Activated CD4-positive, alpha-beta T cell treated with anti-CD3 and anti-CD28 coated beads, Interleukin-10, Interleukin-2, amounts not matched to agents 100 ng/mL and 50 ng/mL, durations not matched to agents 16 hours and 8 hours (primary cell): Measurements from ENCODE around the gene RNF145.
"Not testable (repeated sequence)": the region's sequence is repeated elsewhere in the genome, so short reads cannot be mapped to it uniquely, and the experiment has no call there.

Experiments used
- DNase-seq: peaks from one replicate; pipeline ENCODE4 v3.0.0-alpha.2; 2020

Gene RNF145

DNA sequence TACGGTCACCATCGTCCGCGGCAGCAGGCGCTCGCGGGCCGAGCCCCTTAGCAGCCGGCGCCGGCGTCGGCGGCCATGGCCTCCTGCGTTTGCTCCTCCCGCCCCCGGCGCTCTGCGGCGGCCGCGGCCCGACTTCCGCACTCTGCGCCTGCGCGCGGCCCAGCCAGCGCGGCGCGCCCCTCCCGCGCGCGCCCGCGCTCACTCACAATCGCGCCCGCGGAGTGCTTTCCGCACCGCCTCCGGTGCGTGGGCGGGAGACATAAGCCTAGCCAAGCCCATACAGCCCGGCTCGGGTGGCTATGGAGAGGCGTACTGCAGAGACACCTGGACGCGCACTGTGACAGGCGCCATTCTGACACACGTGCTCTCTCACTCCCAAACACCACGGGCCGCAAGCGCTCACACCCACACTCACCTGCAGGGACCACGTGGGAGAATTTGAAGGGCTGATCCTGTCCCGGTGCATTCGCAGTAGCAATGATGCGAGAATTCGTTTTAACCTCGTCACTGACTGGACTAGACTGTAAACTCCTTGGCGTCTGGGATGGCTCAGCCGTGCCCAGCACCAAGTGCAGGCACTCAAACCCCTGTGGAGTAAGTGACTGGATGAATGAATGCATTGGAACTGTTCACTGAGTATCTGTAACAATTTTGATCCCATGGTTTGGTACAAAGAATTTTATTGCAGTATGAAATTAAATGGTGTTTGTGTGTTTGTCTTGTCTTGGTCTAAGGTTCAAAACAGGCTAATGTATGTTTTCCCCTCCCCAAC is at the start of gene RNF145:
Gene RNF145 (minus strand): TSS at position 116 of the 772 bp plus-strand sequence. CDS start 5,936 bp downstream, outside the sequence.
- DNase-seq: peak; percentile 91

DNA sequence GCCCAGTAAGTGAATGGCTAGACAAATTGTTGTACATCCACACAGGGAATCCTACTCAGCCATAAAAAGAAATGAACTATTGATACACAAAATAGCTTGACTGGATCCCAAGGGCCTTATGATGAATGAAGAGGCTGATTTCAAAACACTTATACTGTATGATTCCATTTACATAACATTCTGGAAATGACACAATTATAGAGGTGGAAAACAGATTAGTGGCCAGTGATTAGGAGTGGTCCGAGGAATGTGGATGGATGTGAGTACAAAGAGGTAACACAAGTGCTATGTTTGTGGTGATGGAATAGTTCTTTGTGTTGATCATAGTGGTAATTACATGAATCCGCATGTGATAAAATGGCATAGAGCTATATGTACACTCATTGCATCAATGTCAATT is 49.0 kb upstream of the RNF145 start:
- DNase-seq: no peak

DNA sequence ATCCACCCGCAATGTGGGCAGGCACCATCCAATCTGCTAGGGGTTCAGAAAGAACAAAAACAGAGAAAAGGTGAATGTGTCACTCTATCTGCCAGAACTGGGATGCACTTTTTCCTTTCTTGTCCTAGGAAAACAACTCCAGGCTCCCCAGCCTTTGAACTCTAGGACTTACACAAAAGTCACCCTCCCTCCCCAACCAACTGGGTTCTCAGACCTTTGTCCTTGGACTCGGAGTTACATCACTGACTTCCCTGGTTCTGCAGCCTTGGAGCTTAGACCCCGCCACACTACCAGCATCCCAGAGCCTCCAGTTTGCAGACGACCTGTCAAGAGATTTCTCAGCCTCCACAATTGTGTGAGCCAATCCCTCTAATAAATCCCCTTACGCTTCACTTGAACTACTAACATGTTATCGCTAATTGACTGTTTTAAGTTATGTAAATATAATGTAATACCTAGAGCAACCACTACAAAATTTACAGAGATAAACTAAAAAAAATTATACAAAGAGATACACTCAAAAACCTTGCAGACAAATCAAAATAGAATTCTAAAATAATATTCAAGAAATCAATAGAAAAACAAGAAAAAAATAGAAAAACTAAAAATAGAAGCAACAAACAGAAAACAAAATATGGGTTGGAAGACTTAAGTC is 48.4 kb upstream of the RNF145 start:
- DNase-seq: no peak

DNA sequence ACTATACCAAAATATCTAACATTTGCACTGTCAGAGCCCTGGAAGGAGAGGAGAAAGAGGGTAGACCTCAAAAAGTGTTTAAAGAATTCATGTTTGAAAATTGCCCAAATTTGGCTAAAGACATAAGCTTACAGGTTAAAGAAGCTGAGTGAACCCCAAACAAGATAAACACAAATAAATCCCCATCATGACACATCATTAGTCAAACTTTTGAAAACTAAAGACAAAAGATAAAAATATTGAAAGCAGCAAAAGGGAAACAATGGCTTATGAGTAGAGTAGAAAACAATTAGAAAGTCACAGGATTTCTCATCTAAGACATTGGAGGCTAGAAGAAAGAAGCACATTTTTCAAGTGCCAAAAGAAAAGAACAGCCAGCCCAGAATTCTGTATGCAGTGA is 47.7 kb upstream of the RNF145 start:
- no peak for DNase-seq

- DNase-seq: no peak
Observed at GRCh38 chr5:159252195-159252594, 42.8 kb upstream of the RNF145 start.

DNA sequence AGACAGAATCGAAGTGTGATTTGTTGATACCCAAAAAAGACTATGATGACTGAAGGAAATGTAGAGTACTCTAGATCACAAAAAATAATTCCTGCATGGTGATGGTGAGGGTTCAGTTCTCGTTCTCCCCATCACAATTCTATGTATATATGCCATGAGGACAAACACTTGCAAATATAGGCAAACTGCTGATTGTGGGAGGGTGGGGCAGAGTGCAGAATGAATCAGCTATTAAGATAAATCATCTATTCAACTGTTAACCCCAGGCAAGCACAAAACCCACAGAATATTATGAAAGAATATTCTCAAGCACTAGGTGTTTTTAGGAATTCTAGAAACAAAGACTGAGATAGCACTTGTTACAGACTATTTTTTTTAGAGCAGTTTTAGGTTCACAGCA is 39.8 kb upstream of the RNF145 start:
- DNase-seq: no peak

DNA sequence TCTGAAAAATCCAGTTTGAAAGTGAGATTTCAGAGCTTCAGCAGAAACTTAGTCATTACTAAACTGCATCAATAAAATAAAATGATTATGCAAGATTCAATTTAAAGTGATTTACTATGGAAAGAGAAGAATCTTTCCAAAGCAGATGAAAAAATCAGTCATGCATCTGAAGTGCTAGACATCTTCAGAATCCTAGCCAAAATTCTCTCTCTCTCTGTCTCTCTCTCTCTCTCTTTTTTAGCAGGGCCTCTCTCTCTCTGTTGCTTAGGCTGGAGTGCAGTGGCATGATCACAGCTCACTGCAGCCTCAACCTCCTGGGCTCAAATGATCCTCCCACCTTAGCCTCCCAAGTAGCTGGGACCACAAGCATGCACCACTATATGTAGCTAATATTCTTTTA is 35.5 kb upstream of the RNF145 start:
- DNase-seq: no peak

DNA sequence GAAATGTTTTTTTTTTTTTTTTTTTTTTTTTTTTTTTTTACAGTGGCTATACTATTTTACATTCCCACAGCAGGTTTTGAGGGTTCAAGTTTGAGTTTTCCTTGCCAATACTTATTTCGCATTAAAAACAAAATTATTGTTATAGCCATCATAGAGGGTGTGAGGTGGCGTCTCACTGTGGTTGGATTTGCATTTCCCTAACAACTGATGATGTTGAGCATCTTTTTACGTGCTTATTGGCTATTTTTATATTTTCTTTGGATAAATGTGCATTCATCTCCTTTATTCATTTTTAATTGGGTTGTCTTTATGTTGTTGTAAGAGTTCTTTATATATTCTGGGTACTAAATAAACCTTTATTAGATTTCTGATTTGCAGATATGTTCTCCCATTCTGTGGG is 34.8 kb upstream of the RNF145 start:
- DNase-seq: no peak

GRCh38 chr5:159243385-159243784 is 34.0 kb upstream of the RNF145 start:
- no peak for DNase-seq

DNA sequence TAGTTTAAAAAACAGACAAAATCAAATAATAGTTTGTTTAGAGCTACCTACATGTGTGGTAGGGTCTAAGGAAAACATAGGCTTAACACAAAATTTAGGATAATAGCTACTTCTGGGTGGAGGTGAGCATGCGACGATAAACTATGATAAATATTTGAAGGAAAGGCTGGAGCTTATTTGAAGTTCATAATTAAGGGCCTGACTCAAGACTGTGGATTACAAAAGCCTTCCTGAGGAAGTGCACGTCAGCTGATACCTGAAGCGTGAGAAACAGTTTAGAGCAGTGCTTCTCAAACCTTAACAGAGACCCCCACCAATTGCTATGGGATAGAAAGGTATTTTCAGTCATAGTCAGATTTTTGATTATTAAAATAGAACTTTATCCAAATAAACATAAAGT is 33.3 kb upstream of the RNF145 start:
- no peak for DNase-seq

- no peak for DNase-seq
Observed at GRCh38 chr5:159241946-159242552, 32.7 kb upstream of the RNF145 start.

DNA sequence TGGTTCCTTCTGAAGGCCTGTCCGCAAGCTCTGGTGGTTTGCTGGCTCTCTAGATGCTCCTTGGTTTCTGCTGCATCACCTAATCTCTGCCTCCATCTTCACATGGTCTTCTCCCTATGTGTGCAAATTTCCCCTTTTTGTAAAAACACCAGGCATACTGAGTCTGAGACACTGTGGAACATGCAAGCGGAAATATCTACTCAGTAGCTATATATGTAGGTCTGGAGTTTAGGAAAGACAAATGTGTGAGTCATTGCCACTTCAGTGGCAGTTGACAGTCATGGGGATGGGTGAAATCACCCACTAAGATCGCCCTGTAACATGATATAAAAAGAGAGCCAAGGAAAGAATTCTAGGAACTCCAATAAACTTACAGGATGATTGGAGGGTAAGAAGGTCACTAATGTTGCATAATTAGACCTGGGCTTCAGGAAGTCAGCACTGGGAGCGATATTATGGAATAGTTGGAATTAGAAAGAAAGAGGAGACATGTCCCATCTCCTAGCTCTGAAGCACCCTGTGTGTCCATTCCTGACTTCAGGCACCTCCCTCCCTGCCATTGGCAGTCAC is 31.0 kb upstream of the RNF145 start:
- DNase-seq: peak; percentile 29

DNA sequence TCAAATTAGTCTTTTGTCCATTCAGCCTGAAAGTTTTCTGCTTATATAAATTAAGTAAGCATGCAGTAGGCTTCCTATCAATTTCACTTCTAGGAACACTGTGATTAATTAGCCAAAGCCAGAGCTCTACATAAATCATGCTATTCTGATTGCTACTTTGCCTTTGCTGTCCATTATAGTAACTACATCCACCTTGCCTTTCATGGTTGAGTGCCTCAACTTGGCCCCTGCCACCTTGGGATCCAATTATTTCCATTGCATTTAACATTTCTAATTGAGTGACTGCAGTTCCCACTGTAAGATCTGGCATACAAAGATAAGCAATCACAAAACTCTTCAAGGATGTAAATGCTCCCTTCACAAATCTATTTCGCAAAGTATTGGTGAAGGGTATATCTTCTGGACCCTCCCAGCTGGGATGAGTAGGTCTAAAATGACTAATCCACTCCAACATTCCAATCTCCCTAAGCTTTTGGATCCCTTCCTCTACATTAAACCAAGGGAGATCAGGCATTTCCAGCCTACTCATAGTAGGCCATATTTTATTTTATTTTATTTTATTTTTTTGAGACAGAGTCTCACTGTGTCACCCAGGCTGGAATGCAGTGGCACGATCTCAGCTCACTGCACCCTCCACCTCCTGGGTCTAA is 26.6 kb upstream of the RNF145 start:
- not testable (repeated sequence) for DNase-seq

GRCh38 chr5:159231167-159231566 is 21.8 kb upstream of the RNF145 start:
- no peak for DNase-seq

DNA sequence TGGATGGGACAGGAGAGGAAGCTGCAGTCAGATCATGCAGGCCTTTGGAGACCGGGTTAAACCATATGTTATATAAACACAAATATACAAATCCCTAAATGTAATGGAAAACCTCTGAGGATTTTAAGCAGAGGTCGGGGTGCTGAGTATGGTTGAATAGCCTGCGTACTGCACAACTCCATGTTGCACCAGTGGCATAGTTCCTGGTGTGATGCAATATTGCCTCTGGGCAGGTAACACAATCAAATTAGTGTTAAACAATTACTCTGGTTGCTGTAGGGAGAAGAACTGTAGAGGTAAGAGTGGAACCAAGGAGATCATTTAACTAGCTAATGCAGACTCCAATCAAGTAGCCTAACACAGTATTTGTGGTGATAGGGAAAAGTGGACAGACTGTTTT is 21.3 kb upstream of the RNF145 start:
- DNase-seq: no peak

DNA sequence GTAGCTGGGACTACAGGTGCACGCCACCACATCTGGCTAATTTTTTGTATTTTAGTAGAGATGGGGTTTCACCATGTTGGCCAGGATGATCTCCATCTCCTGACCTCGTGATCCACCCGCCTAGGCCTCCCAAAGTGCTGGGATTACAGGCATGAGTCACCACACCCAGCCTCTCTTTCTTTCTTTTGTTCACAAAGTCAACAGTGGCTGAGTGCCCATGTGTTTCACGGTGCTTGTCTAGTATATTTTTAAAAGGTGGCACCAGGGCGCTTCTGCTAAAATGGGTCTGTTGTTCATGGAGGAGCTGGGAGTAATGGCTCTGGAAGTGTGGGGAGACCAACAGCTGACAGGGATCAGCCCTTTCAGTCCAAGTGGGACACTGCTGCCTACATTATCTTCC is 18.7 kb upstream of the RNF145 start:
- DNase-seq: not testable (repeated sequence)

- DNase-seq: no peak
Observed at GRCh38 chr5:159227452-159227851, 18.1 kb upstream of the RNF145 start.

DNA sequence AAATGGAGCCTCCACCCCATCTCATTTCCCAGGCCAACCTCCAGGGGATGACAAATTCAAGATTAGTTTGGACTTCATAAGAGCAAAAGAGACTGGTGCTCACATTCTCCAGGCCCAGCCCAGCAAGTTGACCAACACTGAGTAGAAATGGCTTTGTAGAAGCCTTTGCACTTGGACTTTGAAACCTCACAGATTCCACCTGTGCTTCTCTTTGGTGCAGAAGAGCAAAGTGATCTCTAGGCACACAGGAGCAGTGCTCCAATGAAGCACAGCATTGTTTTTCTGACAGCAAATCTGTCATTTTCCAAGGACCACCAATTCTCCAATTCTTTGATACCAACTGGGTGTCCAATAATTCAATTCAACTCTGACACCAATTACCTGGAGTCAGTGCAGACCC is 17.1 kb upstream of the RNF145 start:
- DNase-seq: no peak

- no peak for DNase-seq
Observed at GRCh38 chr5:159224471-159224870, 15.1 kb upstream of the RNF145 start.

- no peak for DNase-seq
Observed at GRCh38 chr5:159223469-159223868, 14.1 kb upstream of the RNF145 start.

- DNase-seq: no peak
Observed at GRCh38 chr5:159220206-159220605, 10.9 kb upstream of the RNF145 start.

GRCh38 chr5:159218595-159219023 is 9.3 kb upstream of the RNF145 start:
- no peak for DNase-seq

DNA sequence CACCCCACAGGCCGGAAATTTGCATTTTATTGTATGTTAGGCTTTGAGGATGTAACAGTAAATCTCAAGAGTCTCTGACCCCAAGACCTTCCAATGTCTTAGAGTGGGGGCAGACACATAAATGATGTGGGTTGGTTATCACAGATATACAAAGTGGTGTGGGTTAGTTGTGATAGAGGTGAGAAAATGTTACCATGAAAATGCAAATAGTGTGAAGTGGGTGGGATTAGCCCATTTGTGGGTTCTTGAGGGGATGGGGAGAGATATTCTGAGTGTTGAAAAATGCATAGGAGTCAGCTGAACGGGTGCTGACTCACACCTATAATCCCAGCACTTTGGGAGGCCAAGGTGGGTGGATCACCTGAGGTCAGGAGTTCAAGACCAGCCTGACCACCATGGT is 7.9 kb upstream of the RNF145 start:
- DNase-seq: no peak
